Stimulated activated CD4-positive, alpha-beta T cell treated with anti-CD3 and anti-CD28 coated beads, Interleukin-4, amount 100 ng/mL, for 4 hours (primary cell): ENCODE measurements around the gene RGL1.
"Not testable (repeated sequence)": the region's sequence is repeated elsewhere in the genome, so short reads cannot be mapped to it uniquely, and the experiment has no call there.

Source experiments
- DNase-seq, 2 experiments: peaks; one replicate each; pipeline ENCODE4 v3.0.0-alpha.2; 2020

Gene RGL1

GRCh38 chr1:183804916-183805841, at the start of gene RGL1:
RGL1 (plus strand) TSS chr1:183805120; CDS start chr1:183805298, 178 bp downstream.
- DNase-seq: peak; percentile 8 to 18

GRCh38 chr1:183756326-183756725, 48.6 kb upstream of the RGL1 start:
- no peak for DNase-seq

GRCh38 chr1:183757061-183757460, 47.9 kb upstream of the RGL1 start:
- DNase-seq: no peak

- no peak for DNase-seq
Measured at GRCh38 chr1:183758913-183759312, 46.0 kb upstream of the RGL1 start.

GRCh38 chr1:183760661-183761060, 44.3 kb upstream of the RGL1 start:
- DNase-seq: no peak

GRCh38 chr1:183761871-183762270, 43.0 kb upstream of the RGL1 start:
- DNase-seq: no peak

- DNase-seq: not testable (repeated sequence)
Measured at GRCh38 chr1:183762856-183763255, 42.1 kb upstream of the RGL1 start.

- DNase-seq: no peak
Measured at GRCh38 chr1:183764981-183765380, 39.9 kb upstream of the RGL1 start.

- DNase-seq: no peak
Measured at GRCh38 chr1:183769956-183770815, 34.7 kb upstream of the RGL1 start.

- no peak for DNase-seq
Measured at GRCh38 chr1:183770816-183771128, 34.1 kb upstream of the RGL1 start.

GRCh38 chr1:183773482-183774274, 31.2 kb upstream of the RGL1 start:
- no peak for DNase-seq

- DNase-seq: no peak
Measured at GRCh38 chr1:183774938-183775337, 30.0 kb upstream of the RGL1 start.

GRCh38 chr1:183776731-183777130, 28.2 kb upstream of the RGL1 start:
- DNase-seq: no peak

GRCh38 chr1:183777328-183777727, 27.6 kb upstream of the RGL1 start:
- no peak for DNase-seq

- no peak for DNase-seq
Measured at GRCh38 chr1:183778045-183778444, 26.9 kb upstream of the RGL1 start.

- no peak for DNase-seq
Measured at GRCh38 chr1:183778568-183779433, 26.1 kb upstream of the RGL1 start.

- DNase-seq: no peak
Measured at GRCh38 chr1:183780159-183780558, 24.8 kb upstream of the RGL1 start.

GRCh38 chr1:183780757-183781156, 24.2 kb upstream of the RGL1 start:
- DNase-seq: no peak

- DNase-seq: no peak
Measured at GRCh38 chr1:183783342-183783741, 21.6 kb upstream of the RGL1 start.

GRCh38 chr1:183783767-183784637, 20.9 kb upstream of the RGL1 start:
- DNase-seq: no peak

GRCh38 chr1:183785921-183786320, 19.0 kb upstream of the RGL1 start:
- DNase-seq: not testable (repeated sequence)
